ENCODE measurements around the gene STXBP5.
"Not testable (repeated sequence)": the region's sequence is repeated elsewhere in the genome, so short reads cannot be mapped to it uniquely, and the experiment has no call there.

Gene STXBP5

DNA sequence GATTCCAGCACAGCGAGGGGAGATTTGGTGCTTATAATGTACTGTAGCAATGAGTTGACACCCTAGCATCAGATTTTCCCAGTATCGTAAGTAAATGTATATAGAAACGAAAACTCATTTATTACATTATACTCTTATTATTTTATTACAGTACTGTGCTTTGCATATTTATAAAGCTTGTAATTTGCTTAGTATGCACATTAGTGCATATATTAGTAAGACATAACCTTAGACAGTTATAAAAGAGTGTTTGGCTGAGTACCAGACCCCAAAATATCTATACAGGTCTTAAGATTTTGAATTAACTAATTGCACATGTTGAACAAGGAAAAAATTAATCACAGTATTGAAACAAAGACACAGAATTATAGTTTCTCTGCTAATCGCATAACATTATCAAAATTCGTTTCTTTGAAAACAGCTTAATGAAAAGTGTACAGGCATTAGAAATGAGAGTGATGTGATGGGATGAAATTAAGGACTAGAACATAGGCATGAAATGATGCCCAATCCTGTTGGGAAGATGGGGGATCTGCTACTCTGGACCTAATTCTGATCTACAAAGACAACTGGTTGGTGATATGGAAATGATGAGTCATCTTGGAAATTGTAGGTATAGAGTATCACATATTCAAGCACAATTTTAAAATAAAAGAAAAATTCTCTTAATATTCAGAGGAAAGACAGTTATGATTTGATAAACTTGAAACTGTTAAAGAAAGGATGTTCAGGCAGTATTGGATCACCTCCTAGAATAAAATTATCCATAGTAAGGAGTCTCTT lies 42.8 kb downstream of the STXBP5 start:
- DNase-seq (ENCODE audit: low read depth in 2 of 2), result no peak

DNA sequence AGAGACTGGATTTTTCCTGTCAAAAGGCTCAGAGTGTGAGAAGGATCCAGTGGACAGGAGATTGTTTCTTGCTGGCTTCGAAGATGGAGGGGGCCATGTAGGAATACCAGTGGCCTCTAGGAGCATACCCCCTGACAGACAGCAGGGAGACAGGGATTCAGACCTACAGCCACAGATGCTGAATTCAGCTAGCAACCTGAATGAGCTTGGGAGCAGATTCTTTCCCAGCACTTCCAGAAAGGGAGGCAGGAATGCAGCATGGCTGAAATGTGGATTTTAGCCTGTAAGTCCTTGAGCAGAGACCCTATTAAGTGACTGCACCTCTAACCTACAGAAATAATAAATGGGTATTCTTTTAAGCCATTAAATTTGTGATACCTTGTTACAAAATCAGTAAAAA lies 44.6 kb downstream of the STXBP5 start:
- no peak for DNase-seq (ENCODE audit: low read depth in 2 of 2)

DNA sequence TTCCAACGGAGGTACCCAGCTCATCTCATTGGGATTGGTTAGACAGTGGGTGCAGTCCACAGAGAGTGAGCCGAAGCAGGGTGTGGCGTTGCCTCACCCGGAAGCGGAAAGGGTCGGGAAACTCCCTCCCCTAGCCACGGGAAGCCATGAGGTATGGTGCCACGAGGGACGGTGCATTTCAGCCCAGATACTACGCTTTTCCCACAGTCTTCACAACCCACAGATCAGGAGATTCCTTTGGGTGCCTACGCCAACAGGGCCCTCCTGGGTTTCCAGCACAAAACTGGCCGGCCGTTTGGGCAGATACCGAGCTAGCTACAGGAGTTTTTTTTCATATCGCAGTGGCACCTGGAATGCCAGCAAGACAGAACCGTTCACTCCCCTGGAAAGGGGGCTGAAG lies 46.9 kb downstream of the STXBP5 start:
- no peak for DNase-seq (ENCODE audit: low read depth in 2 of 2)

DNA sequence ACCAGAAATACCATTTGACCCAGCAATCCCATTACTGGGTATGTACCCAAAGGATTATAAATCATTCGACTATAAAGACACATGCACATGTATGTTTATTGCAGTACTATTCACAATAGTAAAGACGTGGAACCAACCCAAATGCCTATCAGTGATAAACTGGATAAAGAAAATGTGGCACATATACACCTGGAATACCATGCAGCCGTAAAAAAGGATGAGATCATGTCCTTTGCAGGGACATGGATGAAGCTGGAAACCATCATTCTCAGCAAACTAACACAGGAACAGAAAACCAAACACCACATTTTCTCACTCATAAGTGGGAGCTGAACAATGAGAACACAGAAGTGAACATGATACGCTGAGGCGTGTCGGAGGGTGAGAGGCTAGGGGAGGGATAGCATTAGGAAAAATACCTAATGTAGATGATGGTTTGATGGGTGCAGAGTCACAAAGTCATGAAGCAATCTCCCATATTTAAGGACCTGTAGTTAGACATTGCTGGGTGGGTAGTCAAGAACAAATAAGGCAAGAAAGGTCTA lies 50.8 kb downstream of the STXBP5 start:
- DNase-seq (ENCODE audit: low read depth in 2 of 2), result not testable (repeated sequence)

DNA sequence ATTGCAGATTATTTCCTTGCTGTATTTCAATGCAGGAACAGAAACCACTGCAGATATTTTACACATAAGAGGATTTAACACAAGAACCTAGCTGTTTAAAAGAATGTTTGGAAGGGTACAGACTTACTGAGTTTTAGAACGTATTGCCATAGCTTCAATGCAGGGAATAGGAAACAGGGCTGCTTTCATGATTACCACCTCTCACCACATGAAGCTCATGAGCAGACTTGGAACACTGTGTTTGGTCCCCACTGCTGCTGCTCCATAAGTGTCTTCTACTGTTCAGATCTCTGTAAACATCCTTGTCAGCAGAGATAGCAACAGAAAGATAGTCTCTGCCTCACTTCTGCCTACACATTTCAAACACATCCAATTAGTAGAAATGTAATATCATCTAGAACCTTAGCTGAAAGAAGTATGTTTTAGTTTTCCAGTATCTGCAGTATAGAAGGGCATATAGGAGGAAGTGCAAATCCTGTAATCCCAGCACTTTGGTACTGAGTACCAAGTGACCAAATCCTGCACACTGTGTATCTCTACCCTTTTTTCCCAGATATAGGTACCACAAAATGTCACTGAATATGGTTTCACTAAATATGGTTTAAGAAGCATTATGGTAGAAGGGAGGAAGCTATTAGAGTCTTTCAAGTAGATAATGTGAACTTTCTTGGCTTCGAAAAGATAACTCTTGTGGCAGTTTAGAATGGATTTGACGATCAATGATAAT lies 51.9 kb downstream of the STXBP5 start:
- DNase-seq (ENCODE audit: low read depth in 2 of 2), result no peak

DNA sequence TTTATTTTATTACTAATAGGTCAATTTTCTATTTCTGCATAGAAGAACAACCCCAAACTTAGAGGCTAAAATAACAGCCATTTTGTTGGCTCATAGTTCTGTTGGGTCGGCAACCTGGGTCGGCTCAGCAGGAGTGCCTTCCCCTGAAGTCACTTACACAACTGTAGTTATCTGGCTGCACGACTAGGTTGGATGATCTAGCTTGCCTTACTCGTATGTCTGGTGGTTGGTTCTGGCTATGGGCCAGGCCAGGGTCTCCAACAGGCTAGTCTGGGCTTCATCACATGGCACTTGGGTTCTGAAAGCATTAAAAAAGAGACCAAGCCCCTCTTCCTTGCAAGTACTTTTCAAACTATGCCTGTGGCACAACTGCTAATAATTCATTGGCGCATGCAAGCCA lies 53.5 kb downstream of the STXBP5 start:
- DNase-seq (ENCODE audit: low read depth in 2 of 2), result no peak

DNA sequence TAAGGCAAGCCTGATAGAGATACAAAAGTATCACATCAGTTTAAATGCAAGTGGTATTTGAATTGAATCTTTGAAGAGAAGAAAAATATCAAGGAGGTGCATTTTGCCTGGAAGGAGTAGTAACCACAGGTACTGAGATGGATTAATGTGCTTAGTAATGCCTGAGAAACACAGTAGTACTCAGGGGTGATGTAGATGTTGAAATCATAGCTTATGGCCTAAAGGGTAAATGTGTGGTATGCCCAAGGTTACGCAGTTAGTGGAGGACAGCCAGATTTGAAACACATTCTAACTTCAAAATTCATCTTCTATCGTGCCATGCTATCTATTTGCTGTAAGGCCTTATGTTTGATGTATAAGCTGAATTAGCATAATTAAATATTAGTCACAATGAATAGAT lies 55.9 kb downstream of the STXBP5 start:
- DNase-seq (ENCODE audit: low read depth in 2 of 2), result no peak

DNA sequence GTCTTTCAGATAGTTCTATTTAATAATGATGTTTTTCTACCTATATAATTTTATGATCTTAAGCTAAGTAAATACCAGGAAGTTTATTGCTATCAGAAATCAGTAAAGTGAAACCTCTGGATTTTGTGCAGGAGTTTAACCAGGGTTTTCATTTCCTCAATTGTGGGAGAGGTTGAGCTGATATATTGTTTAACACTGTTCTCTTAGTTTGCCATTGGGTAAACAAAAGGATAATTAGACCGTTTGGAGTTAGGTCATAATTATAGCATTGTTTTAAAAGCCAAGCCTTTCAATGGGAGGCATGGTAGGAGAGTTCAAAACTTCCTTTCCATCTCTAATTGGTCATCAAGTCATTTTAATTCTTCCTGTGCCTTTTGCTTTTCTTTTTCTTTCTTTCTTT lies 58.7 kb downstream of the STXBP5 start:
- no peak for DNase-seq (ENCODE audit: low read depth in 2 of 2)

DNA sequence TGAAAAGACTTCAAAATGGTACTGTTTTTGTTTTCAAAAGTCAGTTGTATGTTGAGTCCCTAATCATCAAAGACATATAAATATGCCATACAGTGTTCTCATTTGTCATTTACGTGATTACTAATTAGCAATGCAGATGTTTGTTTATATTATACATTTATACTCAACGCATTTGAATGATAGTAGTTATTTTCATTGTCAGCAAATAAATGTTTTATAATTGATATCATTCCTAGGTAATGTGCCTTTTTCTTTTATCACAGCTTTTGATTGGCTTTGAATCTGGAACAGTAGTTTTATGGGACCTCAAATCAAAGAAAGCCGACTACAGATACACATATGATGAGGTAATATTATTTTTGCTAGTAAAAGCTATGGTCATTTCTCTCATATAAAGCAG lies 62.6 kb downstream of the STXBP5 start:
- no peak for DNase-seq (ENCODE audit: low read depth in 2 of 2)

DNA sequence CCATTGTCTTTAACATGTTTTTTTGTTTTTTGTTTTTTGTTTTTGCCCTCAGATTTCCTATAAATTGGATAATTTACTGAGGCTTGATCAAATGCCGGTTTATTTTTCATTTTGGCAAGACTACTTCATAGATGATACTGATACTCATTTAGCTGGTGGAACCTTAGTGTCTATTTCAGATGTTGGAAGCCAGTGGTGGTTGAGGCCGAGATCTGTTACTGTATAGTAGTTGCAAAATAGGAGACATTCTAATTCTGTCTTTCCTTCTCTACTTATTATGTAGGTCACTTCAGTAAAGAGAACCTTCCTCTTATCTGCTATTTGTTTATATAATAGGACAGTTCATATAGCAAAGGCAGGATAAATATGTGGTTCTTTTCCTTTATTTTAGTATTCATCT lies 63.4 kb downstream of the STXBP5 start:
- no peak for DNase-seq (ENCODE audit: low read depth in 2 of 2)

DNA sequence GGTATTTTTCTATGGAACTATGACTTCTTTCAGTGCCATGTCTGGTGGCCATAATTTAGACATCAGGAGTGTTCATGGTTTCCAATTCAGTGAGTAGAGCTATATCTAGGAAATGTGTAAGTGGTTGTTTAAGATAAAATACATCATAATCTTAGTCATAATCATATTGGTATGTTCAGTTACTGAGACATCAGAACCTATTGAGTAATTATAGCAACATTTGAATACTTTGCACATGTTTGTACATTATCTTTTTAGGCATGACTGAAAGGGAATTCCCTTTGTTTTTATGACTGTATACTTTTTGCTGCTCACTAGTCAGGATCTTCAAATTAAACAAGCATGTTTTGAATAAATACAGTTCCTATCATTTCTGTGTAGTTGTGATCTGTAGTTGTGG lies 64.0 kb downstream of the STXBP5 start:
- DNase-seq (ENCODE audit: low read depth in 2 of 2), result peak in 1 of 2 experiments; percentile 17

DNA sequence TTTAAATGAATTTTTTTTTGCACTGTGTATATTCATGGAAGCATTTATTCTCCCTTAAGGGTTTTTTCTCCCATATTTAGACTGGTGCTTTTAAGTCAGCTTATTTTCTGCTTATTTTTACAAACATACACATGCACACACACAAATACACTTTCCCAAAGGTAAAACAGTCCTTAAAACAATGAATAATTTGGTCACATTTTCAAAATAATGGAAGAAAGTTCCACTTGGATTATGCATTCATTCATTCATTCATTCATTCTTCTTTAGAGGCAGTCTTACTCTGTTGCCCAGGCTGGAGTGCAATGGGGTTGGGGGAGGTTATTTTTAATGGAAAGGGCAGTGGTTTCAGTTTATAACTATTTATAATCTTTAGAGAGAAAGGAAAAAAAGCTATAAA lies 69.8 kb downstream of the STXBP5 start:
- no peak for DNase-seq (ENCODE audit: low read depth in 2 of 2)

DNA sequence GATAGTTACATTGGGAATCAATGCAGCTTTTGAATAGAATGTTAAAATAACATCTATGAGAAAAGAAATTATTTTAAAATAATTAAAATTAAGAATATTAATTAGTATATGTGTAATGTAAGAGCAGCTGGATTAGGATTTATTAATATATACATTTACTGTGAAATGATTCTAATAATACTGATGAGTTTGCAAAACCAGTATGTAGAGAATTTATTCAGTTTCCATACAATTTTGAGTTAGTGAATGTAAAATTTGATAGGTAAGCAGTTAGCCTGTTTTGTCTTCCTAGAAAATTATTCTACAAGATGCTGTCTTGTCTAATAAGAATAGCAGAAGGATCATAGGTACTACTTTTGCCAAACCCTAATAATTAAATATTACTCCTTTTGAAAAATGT lies 70.6 kb downstream of the STXBP5 start:
- DNase-seq (ENCODE audit: low read depth in 2 of 2), result no peak

DNA sequence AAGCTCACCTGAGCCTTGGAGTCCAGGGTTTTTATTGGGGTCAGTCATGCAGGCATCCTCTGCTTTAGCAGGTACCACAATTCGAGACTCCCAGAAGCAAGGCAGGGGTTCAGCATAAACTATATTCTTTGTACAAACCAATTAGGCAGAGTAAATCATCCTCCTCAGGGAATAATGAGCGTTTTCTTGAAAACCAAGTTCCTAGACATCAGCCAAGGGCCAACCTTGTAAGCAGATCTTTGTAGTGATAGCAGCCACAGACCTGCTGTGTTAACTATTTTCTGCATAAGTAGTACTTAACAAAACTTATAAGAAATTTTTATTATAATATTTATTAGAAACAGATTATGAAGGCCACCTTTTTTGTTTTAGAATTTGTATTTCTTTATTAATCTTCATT lies 74.7 kb downstream of the STXBP5 start:
- DNase-seq (ENCODE audit: low read depth in 2 of 2), result no peak

DNA sequence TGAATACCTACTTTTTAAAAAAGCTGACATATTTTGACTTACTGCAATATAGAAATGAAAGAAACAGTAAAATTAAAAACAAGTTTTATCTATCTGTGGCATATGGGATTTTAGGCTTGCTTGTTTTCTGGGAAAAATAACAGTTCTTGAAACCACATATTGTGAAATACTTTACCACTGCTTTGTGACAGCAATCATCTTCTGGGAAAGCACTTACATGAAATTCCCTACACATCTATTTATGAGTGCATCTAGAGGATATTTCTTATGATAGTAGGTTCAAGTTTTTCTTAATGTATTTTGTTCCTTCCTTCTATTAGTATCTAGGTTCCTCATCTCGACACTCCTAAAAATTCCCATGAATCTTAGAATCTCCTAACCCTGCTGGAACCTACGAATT lies 75.2 kb downstream of the STXBP5 start:
- peak; percentile 37 to 48 for DNase-seq (ENCODE audit: low read depth in 2 of 2)

DNA sequence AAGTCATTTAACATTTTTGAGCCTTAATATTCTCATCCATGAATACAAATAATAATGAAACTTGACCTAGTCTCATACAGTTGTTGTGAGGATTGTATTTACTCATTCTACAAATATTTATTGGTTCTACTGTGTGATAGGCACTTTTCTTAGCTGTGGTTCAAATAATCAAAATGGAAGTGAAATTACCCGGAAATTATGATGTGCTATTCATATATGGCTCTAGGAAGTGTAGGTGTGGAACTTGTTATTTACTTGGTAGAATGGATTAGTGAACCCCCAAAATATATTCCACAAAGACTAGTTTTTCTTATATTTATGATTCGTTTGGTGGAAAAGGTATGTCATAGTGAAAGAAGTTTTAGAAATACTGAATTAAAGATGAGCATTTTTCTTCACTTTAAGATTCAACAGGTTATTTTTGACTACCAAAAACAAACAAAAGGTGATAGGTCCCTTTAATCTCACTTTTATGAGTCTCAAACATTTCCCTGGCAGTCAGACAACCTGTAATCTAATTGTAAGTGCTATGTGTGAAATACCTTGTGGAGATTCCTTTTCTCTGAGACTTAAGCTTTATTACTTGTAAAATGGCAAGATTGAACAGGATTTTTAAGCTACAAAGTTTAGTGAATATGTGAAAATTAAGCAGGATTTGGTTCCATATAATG lies 77.8 kb downstream of the STXBP5 start:
- no peak for DNase-seq (ENCODE audit: low read depth in 2 of 2)

DNA sequence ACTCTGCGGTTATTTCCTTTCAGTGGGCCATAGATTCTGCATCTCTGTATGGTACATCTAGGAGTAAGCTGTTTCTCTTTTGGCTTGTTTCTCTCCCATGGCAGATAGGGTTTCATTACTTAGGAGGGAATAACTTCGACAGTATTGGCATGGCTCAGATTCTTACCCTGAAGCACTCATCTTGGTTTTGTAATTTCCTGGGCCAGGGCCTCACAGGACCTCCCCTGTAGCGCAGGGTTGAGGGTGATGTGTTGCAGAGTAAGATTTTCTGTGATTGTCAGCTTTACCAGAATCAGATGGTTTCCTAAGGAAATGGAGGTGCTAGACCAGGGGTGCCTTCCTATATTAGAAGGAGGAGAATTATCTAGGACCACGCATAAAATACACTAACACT lies 78.3 kb downstream of the STXBP5 start:
- DNase-seq (ENCODE audit: low read depth in 2 of 2), result no peak

DNA sequence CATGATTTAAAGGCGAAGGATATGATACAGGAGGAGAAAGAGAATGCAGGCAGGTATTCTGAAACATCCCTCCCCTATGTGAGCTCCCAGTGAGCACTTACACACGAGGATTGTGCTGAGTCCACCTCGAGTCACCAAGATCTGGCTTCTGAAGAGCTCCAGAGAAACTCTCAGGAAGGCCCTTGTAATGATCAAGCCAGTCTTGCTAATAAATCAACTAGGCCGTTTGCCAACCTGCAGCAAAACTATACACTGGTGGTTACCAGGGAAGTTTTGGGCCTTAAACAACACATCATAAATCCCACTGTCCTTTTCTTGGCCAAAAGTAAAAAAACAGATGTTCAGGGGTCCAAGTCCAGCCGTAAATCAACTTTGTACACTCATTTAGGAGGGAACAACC lies 79.2 kb downstream of the STXBP5 start:
- peak; percentile 35 to 44 for DNase-seq (ENCODE audit: low read depth in 2 of 2)

DNA sequence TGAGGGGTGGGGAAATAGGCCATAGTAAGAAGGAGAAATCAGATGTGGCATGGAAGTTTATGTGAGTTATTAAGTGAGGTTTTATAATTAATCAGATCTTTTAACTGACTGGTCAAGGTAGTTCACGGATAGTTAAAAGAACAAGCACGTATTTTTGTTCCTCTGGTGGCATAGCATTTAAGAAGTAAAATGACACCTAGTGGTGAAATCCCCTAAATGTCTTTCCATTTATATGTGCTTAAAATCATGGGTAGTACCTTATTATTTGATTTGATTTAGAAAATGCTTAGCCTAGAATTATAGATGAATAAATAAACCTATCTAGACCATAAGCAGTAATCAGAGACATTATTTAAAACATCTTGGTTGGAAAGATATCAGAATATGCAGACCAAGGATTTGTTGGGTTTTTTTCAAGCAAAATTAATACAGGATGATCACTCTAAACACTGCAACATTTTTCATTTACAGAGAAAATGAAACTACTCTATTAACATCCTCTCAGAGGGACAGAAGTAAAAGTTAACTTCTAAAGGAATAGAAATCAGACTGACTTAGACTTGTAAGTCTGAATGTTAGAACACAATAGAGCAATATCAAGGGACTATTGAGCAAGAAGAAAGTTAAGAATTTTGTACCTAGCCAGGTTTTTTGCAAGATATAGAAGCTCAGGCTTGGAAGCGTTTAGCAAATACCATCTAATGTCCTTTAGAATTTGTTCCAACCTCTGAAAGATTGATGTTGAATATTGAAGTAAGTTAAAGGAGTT lies 81.1 kb downstream of the STXBP5 start:
- peak in 1 of 2 experiments; percentile 20 for DNase-seq (ENCODE audit: low read depth in 2 of 2)

DNA sequence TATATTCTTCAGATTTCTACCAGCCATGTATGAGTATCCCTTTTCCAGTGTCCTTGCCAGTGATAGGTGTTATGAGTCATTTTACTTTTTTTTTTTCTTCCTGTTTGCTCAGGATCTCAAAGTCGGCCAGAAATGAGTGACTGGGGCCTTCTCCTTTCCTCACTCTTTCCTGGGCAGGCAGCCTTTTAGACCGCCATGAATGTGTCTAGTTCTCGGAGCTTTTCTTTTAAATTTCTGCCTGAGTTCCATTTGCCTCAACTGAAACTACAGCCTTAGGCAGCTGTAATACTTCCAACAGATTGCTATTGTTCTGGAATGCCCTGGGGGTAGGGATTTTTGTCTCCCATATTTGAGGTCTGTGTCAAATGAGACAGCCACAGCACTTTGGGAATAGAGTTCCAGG lies 83.7 kb downstream of the STXBP5 start:
- DNase-seq (ENCODE audit: low read depth in 2 of 2), result no peak

DNA sequence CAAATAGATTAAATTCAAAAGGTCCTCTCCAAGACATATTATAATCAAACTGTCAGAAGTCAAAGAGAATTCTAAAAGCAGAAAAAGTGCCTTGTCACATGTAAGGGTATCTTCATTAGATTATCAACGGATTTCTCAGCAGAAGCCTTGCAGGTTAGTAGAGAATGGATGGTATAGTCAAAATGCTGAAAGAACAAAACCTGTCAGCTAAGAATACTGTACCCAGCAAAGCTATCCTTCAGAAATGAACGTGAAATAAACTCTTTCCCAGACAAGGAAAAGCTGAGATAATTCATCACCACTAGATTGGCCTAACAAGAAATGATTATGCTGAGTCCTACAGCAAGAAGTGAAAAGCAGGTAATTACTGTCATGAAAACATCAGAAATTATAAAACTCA lies 92.9 kb downstream of the STXBP5 start:
- DNase-seq (ENCODE audit: low read depth in 2 of 2), result no peak

Measured in fibroblast of skin of left biceps (primary cell).